ENCODE data around the gene NPAS4.
A peak's percentile ranks its signal among the peaks of the same experiment; 100 is the strongest.

The NPAS4 gene

DNA sequence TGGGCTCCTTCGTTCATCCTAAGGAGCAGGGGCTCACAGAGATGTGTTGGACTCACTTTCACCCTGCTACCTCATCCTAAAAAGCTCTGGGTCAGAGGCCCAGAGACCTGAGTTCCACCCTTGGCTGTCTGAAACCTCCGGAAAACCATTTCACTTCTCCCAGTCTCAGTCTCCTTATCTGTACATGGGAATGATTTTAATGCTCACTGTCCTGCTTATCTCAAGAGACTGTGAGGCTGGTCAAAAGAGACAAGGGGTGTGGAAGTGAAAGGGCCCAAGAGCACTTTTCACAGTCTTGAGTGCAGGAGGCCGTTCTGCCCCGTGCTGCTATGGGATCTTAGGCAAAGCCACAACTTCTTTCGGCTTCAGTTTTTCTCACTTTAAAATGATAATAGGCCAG, 13.2 kb upstream of the NPAS4 start:
- no peaks in the 10 kb centered on the region for H3K36me3 ChIP-seq (ENCODE audit: insufficient read depth, low read length)
- peaks cover 27% of the 10 kb centered on the region for H3K4me1 ChIP-seq (ENCODE audit: insufficient read depth, low read length)
- no peak overlapping the region for H3K4me3 ChIP-seq (ENCODE audit: low read depth in 1 of 2, low read length in 2 of 2)
- no peak overlapping the region for H3K9ac ChIP-seq (ENCODE audit: low read length)
- no peak overlapping the region for H3K27ac ChIP-seq (ENCODE audit: low read depth, low read length)
- H3K9me3 ChIP-seq (ENCODE audit: low read length): no peaks in the 10 kb centered on the region
- H3K27me3 ChIP-seq (ENCODE audit: control insufficient read depth in 1 of 2, insufficient read depth in 2 of 2, low read length in 2 of 2): no peaks in the 10 kb centered on the region

DNA sequence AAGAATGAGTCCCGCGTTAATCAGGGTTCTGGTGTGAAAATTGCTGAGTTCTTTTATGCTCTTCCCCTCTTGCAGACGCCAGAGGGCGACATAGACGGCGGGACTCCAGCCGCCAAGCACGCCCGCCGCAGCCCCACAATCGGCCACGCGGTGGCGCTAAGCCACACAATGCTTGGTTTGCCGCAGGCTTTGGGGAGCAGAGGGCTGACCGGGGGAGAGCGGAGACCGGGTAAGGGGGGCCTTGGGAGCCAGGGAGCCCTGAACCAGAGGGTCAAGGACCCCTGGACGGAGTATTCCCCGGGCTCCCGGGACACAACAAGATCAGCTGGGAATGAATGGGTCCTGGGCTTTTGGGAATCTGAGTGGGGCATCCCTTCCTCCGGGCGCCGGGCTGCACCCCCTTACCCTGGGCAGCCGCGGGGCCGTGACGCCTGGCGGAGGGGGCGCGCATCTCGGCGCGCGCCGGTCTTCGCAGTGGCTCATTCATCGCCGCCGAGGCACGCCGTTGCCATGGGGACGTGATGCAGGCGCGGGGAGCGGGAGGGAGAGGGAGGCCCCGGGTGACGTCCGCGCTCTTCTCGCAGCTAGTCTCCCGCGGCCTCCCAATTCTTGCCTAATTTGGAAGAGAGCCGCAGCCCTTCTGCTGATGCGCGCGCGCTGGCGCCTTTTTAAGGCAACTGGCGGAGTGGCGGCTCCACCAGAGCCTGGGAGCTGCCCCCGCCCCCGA, 12.2 kb upstream of the NPAS4 start:
- peak overlapping the region; percentile 90 for H3K27ac ChIP-seq (ENCODE audit: low read depth, low read length)

DNA sequence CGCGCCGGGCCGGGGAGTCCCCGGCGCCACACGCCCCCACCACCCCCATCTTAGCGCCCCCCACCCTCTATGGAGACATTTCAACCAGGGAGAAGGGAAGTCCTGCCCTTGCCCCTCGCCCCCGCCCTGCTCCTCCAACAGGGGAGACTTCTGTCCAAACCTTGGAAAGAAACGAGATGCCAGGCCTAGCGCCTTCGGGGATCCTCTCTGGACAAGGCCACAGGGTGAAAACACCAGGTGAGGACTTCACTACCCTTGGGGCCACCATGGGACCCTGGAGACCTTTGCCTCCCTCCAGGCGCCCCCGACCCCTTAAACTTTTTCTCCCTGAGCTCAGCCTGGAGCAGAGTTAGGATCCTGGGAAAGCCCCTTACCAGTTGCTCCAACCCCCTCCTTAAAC, 11.6 kb upstream of the NPAS4 start:
- peaks cover 43% of the 10 kb centered on the region for H3K4me1 ChIP-seq (ENCODE audit: insufficient read depth, low read length)
- H3K9me3 ChIP-seq (ENCODE audit: low read length): no peaks in the 10 kb centered on the region
- no peaks in the 10 kb centered on the region for H3K36me3 ChIP-seq (ENCODE audit: insufficient read depth, low read length)
- H3K27ac ChIP-seq (ENCODE audit: low read depth, low read length): peak overlapping the region; percentile 90
- no peaks in the 10 kb centered on the region for H3K27me3 ChIP-seq (ENCODE audit: control insufficient read depth in 1 of 2, insufficient read depth in 2 of 2, low read length in 2 of 2)
- H3K9ac ChIP-seq (ENCODE audit: low read length): peak overlapping the region; percentile 92
- H3K4me3 ChIP-seq (ENCODE audit: low read depth in 1 of 2, low read length in 2 of 2): peak overlapping the region; percentile 34 to 62

More for the DNA sequence above, 12.2 kb upstream of the NPAS4 start:
- Histone ChIP-seq H3K4me1 (ENCODE audit: insufficient read depth, low read length) (peaks cover 37% of the 10 kb centered on the region), H3K27me3 (ENCODE audit: control insufficient read depth in 1 of 2, insufficient read depth in 2 of 2, low read length in 2 of 2) (no peaks in the 10 kb centered on the region), H3K4me3 (ENCODE audit: low read depth in 1 of 2, low read length in 2 of 2) (peak overlapping the region in 1 of 2 donors; percentile 62), H3K36me3 (ENCODE audit: insufficient read depth, low read length) (no peaks in the 10 kb centered on the region), H3K9ac (ENCODE audit: low read length) (no peak overlapping the region), H3K9me3 (ENCODE audit: low read length) (no peaks in the 10 kb centered on the region)

DNA sequence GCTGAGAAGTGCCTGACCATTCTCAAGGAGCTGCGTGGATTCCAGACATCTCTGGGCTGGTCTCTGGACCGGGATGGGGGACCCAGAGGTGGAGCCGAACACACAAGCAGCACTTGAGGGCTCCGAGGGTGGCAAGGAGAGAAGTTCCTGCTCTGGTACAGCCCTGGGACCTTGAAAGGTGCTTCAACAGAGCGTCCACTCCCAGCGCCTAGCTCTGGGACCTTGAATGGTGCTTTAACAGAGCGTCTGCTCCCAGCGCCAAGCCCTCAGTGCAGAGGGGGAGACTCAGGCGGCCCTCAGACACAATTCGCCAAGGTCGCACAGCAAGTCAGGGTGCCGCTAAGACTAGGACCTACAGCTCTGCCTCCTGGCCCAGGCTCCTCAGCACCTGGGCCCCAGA, 10.6 kb upstream of the NPAS4 start:
- Histone ChIP-seq H3K27me3 (ENCODE audit: control insufficient read depth in 1 of 2, insufficient read depth in 2 of 2, low read length in 2 of 2) (no peaks in the 10 kb centered on the region), H3K9me3 (ENCODE audit: low read length) (no peaks in the 10 kb centered on the region), H3K4me3 (ENCODE audit: low read depth in 1 of 2, low read length in 2 of 2) (peak overlapping the region in 1 of 2 donors; percentile 62), H3K9ac (ENCODE audit: low read length) (peak overlapping the region; percentile 92), H3K4me1 (ENCODE audit: insufficient read depth, low read length) (peaks cover 46% of the 10 kb centered on the region), H3K36me3 (ENCODE audit: insufficient read depth, low read length) (no peaks in the 10 kb centered on the region), H3K27ac (ENCODE audit: low read depth, low read length) (peak overlapping the region; percentile 90)

DNA sequence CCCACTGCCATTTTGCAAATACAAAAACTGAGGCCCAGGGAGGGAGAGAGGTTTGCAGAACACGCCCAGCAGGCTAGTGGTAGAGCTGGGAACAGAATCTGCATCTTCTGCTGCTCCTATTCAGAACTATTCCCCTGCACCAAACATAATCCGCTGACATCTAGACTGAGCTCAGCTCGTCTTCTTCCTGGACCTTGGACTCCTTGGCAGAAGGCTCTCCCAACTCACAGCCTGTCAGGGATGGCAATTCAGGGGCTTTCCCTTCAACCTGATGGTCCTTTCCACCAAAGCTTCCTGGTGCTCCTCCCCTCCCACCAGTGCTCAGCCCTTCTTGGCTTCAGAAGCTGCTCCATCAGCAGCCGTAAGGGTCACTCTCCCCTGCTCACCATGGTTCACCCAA, 9.5 kb upstream of the NPAS4 start:
- Histone ChIP-seq H3K27ac (ENCODE audit: low read depth, low read length) (peak overlapping the region; percentile 4), H3K4me3 (ENCODE audit: low read depth in 1 of 2, low read length in 2 of 2) (peak overlapping the region; percentile 27 to 62), H3K27me3 (ENCODE audit: control insufficient read depth in 1 of 2, insufficient read depth in 2 of 2, low read length in 2 of 2) (no peaks in the 10 kb centered on the region), H3K9ac (ENCODE audit: low read length) (peak overlapping the region; percentile 19), H3K4me1 (ENCODE audit: insufficient read depth, low read length) (peaks cover 46% of the 10 kb centered on the region), H3K36me3 (ENCODE audit: insufficient read depth, low read length) (peaks cover 1% of the 10 kb centered on the region), H3K9me3 (ENCODE audit: low read length) (no peaks in the 10 kb centered on the region)

DNA sequence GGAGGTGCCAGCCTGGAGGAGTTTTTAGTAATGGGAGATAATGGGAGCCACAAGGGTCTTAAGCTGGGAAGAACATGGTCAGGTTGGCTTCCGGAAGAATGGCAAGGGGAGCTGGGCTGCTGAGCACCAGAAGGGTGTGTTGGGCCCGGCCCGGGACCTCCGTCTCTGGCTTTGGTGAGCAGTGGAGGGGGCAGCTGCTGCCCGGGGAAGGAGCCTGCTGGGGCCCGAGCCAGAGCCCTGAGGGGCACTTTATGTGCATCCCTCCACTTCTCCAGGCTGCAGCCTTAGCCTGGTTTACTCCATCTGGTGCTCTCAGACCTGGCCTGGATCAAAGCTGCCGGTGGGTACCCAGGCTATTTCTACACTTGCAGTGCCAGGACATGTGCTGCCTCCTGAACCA, 8.7 kb upstream of the NPAS4 start:
- Histone ChIP-seq H3K4me3 (ENCODE audit: low read depth in 1 of 2, low read length in 2 of 2) (peak overlapping the region in 1 of 2 donors; percentile 62), H3K4me1 (ENCODE audit: insufficient read depth, low read length) (peaks cover 46% of the 10 kb centered on the region), H3K9ac (ENCODE audit: low read length) (peak overlapping the region; percentile 19), H3K27ac (ENCODE audit: low read depth, low read length) (peak overlapping the region; percentile 4), H3K9me3 (ENCODE audit: low read length) (no peaks in the 10 kb centered on the region), H3K27me3 (ENCODE audit: control insufficient read depth in 1 of 2, insufficient read depth in 2 of 2, low read length in 2 of 2) (no peaks in the 10 kb centered on the region), H3K36me3 (ENCODE audit: insufficient read depth, low read length) (peaks cover 9% of the 10 kb centered on the region)

DNA sequence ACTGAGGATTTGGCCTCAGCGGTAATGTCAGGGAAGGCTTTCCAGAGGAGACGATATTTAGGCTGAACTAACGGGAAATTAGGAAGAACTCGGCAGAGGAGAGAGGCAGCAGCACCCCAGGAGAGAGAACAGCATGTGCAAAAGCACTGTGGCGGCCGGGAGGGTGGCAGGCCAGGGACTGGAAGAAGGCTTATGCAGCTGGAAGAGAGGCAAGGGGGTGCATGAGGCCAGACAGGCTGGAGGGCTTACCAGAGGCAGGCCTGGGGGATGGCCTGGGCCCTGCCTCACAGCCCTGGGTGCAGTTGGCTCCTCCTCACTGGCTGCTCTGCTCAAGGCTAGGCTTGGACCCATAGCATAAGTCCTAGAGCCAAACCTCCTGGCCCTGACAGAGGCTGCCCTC, 7.7 kb upstream of the NPAS4 start:
- H3K4me1 ChIP-seq (ENCODE audit: insufficient read depth, low read length): peaks cover 57% of the 10 kb centered on the region
- no peaks in the 10 kb centered on the region for H3K27me3 ChIP-seq (ENCODE audit: control insufficient read depth in 1 of 2, insufficient read depth in 2 of 2, low read length in 2 of 2)
- no peaks in the 10 kb centered on the region for H3K9me3 ChIP-seq (ENCODE audit: low read length)
- peak overlapping the region in 1 of 2 donors; percentile 30 for H3K4me3 ChIP-seq (ENCODE audit: low read depth in 1 of 2, low read length in 2 of 2)
- H3K36me3 ChIP-seq (ENCODE audit: insufficient read depth, low read length): peaks cover 12% of the 10 kb centered on the region
- no peak overlapping the region for H3K27ac ChIP-seq (ENCODE audit: low read depth, low read length)
- H3K9ac ChIP-seq (ENCODE audit: low read length): no peak overlapping the region

DNA sequence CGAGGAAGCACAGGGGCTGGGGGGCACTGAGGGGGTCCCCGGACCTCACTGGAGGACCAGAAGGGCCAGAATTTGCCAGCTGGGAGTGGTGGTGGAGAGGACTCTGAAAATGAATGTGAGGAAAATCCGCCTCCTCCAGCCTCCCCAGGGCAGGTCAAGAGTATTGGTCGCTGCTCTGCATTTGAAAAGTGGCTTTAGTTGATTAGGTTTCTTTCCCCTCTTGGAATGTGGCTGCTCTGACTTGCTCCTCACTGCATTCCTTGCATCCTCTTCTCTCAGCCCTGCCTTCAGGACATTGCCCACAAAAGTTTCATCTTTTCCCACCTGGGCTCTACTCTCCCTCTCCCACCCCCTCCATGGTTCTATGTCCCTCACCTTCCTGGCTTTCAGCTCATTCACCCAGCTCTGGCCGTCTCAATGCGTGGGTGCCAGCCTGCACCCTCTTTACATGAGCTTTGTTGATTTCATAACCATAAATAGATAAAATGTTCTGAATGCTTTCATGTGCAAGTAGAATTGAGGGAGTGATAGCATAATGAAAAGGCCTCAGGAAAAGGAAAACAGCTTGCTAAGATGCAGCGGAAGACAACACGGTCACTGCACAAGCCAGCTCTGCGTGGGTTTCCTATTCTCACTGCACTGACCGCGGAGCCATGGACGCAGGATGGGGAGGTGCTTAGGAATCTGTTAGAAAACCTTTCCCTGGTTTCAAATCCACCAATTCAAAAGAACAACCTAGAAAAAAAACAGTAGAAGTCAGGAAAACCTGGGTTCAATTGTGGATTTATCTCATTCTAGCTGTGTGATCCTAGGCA, 6.5 kb upstream of the NPAS4 start:
- H3K36me3 ChIP-seq (ENCODE audit: insufficient read depth, low read length): peaks cover 12% of the 10 kb centered on the region
- no peaks in the 10 kb centered on the region for H3K9me3 ChIP-seq (ENCODE audit: low read length)
- H3K4me3 ChIP-seq (ENCODE audit: low read depth in 1 of 2, low read length in 2 of 2): no peak overlapping the region
- H3K4me1 ChIP-seq (ENCODE audit: insufficient read depth, low read length): peaks cover 67% of the 10 kb centered on the region
- no peak overlapping the region for H3K27ac ChIP-seq (ENCODE audit: low read depth, low read length)
- H3K9ac ChIP-seq (ENCODE audit: low read length): no peak overlapping the region
- H3K27me3 ChIP-seq (ENCODE audit: control insufficient read depth in 1 of 2, insufficient read depth in 2 of 2, low read length in 2 of 2): no peaks in the 10 kb centered on the region

DNA sequence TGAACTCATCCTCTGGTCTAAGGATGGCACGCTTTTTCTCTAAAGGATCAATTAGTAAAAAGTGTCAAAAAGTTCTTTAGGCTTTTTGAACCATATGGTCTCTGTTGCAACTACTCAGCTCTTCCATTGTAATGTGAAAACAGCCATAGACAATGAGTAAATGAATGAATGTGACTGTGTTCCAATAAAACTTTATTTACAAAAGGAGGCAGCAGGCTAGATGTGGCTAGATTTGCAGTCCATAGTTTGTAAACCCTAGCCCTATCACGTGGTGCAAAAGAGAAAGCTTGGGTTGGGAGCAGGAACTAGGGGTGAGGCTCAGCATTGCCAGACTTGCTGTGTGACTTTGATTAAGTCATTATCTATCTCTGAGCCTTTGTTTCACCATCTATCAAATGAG, 5.4 kb upstream of the NPAS4 start:
- H3K4me1 ChIP-seq (ENCODE audit: insufficient read depth, low read length): peaks cover 67% of the 10 kb centered on the region
- H3K36me3 ChIP-seq (ENCODE audit: insufficient read depth, low read length): peaks cover 12% of the 10 kb centered on the region
- no peaks in the 10 kb centered on the region for H3K9me3 ChIP-seq (ENCODE audit: low read length)
- H3K9ac ChIP-seq (ENCODE audit: low read length): no peak overlapping the region
- H3K27me3 ChIP-seq (ENCODE audit: control insufficient read depth in 1 of 2, insufficient read depth in 2 of 2, low read length in 2 of 2): no peaks in the 10 kb centered on the region
- H3K4me3 ChIP-seq (ENCODE audit: low read depth in 1 of 2, low read length in 2 of 2): no peak overlapping the region
- H3K27ac ChIP-seq (ENCODE audit: low read depth, low read length): no peak overlapping the region

DNA sequence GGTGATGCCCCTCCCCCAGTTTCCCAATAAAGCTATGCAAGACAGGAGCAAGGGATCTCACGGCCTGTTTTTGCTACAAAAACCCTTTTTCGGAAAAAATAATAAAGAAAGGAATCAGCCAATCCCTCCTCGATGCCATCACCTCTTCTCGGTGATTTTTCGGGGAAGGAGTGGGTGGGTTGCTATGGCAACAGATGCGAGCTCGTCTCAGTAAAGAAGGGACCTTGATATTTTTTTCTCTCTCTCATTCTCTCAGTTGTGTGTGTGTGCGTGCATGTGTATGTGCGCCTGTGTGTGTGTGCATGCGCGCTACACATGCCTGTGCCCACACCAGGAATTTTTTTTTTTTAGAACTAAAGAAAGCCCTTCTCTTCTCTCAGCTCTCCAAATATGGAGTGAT, 3.8 kb upstream of the NPAS4 start:
- H3K27me3 ChIP-seq (ENCODE audit: control insufficient read depth in 1 of 2, insufficient read depth in 2 of 2, low read length in 2 of 2): no peaks in the 10 kb centered on the region
- H3K9ac ChIP-seq (ENCODE audit: low read length): no peak overlapping the region
- no peaks in the 10 kb centered on the region for H3K9me3 ChIP-seq (ENCODE audit: low read length)
- H3K27ac ChIP-seq (ENCODE audit: low read depth, low read length): no peak overlapping the region
- peaks cover 58% of the 10 kb centered on the region for H3K4me1 ChIP-seq (ENCODE audit: insufficient read depth, low read length)
- H3K4me3 ChIP-seq (ENCODE audit: low read depth in 1 of 2, low read length in 2 of 2): no peak overlapping the region
- H3K36me3 ChIP-seq (ENCODE audit: insufficient read depth, low read length): peaks cover 14% of the 10 kb centered on the region

DNA sequence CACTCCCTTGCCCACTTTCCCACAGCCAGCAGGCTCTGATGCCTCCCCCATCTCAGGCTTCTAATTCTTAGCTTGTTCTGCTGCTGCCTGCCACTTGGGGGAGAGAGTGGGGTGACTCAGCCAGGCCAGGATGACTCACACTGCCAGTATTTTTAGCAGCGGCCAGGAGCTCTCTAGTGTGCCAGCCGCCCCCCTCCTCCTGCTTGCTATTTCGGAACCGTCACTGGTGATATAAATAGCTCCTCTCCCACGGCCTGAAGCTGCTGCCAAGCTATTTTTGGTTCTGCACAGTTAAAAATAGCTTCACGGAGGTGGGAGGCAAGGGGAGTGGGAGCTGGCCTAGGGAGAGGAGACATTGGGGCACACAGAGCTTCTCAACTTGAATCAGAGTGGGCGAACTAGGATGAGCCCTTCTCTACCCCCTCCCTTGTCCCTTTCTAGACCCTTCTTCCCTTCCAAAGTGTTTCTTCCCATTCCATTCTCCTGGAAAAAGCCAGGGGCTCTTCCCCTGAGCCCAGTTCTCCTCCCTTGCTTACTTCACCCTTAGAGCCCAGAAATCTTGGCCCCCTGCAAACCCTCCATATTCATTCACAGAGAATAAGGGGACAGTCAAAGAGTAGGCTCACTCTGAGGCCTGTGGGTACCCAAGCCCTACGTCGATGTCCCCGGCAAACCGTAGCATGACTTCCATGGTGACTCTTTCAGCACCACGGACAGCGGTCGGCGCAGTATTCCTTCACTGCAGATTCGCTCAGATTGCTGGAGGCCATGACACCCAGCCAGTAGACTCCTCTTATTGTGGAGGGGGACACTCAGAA, 2.5 kb upstream of the NPAS4 start:
- Histone ChIP-seq H3K4me3 (ENCODE audit: low read depth in 1 of 2, low read length in 2 of 2) (no peak overlapping the region), H3K9ac (ENCODE audit: low read length) (no peak overlapping the region), H3K4me1 (ENCODE audit: insufficient read depth, low read length) (peaks cover 45% of the 10 kb centered on the region), H3K27me3 (ENCODE audit: control insufficient read depth in 1 of 2, insufficient read depth in 2 of 2, low read length in 2 of 2) (no peaks in the 10 kb centered on the region), H3K36me3 (ENCODE audit: insufficient read depth, low read length) (peaks cover 28% of the 10 kb centered on the region), H3K9me3 (ENCODE audit: low read length) (no peaks in the 10 kb centered on the region), H3K27ac (ENCODE audit: low read depth, low read length) (no peak overlapping the region)
